HG02884 (cell line): ENCODE data around the gene SUCO.
A peak's percentile ranks its signal among the peaks of the same experiment; 100 is the strongest.

Source experiments
- ATAC-seq: cut with Tn5 transposase; IDR thresholded peaks from one replicate; pipeline ENCODE4 v1.9.1; 2021; ENCODE audit warnings: mild to moderate bottlenecking, moderate library complexity; ENCODE audit not compliant: unreplicated experiment

The SUCO gene

GRCh38 chr1:172514108-172514507, 18.8 kb upstream of the SUCO start:
- ATAC-seq = no peak

DNA sequence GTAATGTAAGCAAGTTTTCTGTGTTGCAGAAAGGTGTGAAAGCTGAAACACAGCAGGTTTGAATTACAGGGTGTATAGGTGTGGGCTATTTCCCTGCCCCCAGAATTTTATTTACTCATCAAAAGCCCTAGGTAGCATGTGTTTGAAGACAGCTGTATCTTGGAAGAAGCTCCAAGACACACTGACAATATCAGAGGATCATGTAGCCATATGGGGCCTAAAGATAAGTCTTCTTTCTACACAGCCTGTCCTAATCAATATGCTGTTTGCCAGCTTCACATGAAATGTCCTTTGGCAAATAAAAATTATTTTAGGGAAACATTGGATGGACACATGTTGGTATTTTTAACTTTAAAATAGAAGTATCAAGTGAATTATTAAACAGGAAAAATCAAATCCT, 17.5 kb upstream of the SUCO start:
- ATAC-seq = no peak

DNA sequence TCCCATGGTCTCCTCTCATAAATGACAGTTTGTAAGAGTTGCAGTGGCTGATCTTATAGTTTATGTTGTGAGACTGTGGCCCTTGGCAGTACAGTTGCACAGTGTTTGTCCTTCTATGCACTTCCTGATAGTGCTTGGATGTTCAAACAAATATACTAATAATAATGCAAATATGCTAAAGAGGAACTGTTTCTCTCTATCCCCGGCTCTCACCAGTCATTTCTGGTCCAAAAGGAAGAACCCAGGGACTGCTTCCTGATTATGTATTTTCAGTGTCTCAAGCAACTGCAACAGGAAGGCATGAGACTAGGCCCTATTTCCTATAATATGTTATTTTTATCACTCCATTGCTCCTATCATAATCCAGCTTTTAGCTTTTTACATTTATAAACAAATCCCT, 17.0 kb upstream of the SUCO start:
- ATAC-seq = no peak

- no peak for ATAC-seq
These were observed 15.9 kb upstream of the SUCO start for GRCh38 chr1:172517081-172517480.

DNA sequence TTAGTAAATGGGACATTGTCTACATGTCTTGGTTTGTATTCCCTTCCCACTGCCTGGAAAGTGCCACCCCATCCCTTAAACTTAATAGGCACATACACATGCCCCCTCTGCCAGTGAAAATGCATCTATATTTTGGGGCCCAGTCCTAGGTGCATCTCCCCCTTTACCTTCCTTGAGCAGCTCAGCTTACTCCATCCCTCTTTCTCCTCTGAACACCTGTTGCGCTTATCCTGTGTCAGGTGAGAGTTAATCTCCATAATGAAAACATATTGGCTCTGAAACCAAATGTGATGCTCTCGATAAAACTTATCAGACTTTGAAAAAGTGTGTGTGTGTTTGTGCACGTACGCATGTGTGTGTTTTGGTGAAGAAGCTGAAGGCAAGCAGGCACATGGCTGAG, 15.4 kb upstream of the SUCO start:
- no peak for ATAC-seq

- no peak for ATAC-seq
These were observed 3.6 kb upstream of the SUCO start for GRCh38 chr1:172529304-172529703.

- no peak for ATAC-seq
These were observed 3.0 kb upstream of the SUCO start for GRCh38 chr1:172530000-172530399.

- no peak for ATAC-seq
These were observed 1.4 kb upstream of the SUCO start for GRCh38 chr1:172531412-172532182.

DNA sequence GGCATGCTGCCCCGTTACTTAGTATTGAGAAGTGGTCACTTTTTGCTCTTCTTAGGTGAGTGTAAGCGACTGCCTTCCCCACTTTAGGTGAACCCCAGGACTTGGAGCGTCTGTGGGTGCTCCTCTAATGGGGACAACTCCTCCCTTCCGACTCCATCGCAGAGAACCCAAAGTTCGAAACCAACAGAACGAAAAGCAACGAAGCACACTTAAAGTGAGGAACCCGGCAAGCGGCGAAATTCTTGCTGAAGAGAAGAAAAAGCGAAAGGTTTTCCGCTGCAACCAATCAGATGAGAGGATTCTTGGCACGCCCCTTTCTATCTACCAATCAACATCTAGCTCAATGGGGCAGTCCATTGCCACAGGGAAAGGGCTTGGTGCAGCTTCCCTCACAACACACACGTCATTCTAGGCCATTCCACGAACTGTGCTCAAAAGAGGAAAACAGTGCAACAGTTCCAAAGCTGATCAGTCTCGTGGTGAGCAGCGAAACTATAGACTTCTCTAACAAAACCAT, 709 bp upstream of the SUCO start:
- ATAC-seq = peak; percentile 65

DNA sequence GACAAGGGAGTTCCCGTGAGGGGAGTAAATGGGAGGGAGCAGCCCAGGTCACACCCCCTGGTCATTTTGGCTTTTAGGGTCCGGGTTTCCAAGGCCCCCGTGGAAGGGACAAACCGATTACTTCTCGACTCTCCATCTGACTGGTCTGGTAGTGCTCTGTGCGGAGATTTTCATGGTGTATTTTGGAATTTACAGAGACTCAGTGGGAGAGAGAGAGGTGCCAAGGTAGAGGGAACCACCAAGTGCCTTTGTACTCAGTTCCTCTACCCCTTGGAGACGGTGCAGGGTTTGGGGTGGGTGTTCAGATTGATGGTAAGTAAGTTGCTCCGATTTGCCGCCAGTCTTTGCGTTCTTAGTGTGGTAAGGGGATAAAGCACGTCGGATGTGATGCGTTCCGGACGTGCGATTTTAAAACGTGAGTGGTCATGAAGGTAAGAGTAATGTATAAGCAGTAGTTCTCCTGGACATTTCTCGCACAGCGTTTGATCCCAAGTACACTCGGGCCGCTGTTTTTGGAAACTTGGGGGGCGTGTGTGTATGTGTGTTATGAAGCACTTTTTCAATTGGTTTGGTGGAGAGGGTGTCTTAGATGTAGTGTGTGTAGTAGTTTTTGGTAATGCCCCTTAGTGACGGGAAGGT, 682 bp downstream of the SUCO start:
- ATAC-seq = peak; percentile 21

- no peak for ATAC-seq
These were observed 3.3 kb downstream of the SUCO start for GRCh38 chr1:172536256-172536655.

DNA sequence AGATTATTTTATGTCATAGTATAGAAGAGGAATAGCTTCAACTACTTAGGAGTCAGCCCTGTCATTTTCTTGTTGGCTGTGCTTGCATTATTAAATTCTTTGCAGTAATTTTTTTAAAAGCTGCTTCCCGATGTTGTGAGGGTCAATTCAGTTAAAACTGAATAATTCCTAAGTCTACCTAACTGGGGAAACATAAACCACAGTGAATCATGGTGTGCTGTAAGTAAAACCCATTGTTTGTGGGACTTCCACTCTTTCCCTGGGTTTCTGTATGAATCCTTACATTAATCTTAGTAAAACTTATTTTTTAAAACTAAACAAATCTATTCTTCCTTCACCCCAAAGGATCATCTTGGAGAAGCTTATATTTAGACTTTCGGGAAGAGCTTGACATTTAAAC, 4.4 kb downstream of the SUCO start:
- no peak for ATAC-seq

GRCh38 chr1:172537827-172538391, 5.0 kb downstream of the SUCO start:
- ATAC-seq = no peak

DNA sequence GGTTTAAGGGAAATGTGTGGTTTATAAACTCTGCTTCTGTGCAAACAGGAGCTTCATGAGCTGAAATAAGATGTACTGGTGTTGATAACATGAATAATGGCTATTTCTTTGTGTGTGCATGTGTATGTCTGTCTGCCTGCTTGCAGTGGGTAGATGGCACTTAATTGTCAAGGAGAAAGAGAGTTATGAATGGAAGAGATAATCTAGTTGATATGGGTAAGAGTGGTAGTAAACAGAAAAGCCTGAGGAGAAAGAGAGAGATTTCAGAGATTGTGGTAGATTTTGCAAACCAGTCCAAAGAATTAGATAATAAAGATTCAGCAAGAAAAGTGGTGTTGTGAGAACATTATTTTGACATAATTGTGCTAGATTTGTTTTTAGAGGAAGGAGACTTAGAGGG, 7.7 kb downstream of the SUCO start:
- no peak for ATAC-seq

- no peak for ATAC-seq
These were observed 11.6 kb downstream of the SUCO start for GRCh38 chr1:172544481-172545104.

DNA sequence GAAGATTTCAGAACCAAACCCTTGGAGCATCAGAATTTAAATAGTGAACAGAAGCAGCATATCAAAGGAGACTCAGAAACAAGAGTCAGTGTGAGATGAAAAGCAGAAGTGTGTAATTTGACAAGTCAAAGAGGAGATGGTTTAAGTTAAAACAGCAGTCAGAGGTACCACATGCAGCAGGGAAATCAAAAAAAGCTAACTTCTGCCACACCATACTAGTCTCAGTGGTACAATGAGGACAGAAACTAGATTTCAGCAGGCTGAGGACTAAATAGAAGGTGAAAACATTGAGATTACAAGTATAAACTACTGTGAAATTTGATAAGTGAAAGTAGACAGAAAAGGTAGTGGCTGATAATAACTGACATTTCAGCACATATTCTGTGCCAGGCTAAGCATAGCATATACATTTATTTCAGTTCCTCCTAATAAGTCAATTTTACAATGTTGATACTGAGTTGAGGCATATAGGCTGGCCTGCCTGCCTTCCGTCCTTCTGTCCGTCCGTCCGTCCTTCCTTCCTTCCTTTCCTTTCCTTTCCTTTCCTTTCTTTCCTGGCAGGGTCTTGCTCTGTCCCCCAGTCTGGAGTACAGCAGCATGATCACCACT, 12.6 kb downstream of the SUCO start:
- peak; percentile 79 for ATAC-seq

- ATAC-seq = no peak
These were observed 14.1 kb downstream of the SUCO start for GRCh38 chr1:172547071-172547470.

GRCh38 chr1:172549621-172550280, 16.8 kb downstream of the SUCO start:
- no peak for ATAC-seq

- no peak for ATAC-seq
These were observed 18.3 kb downstream of the SUCO start for GRCh38 chr1:172551279-172551678.

- no peak for ATAC-seq
These were observed 22.0 kb downstream of the SUCO start for GRCh38 chr1:172554915-172555314.

DNA sequence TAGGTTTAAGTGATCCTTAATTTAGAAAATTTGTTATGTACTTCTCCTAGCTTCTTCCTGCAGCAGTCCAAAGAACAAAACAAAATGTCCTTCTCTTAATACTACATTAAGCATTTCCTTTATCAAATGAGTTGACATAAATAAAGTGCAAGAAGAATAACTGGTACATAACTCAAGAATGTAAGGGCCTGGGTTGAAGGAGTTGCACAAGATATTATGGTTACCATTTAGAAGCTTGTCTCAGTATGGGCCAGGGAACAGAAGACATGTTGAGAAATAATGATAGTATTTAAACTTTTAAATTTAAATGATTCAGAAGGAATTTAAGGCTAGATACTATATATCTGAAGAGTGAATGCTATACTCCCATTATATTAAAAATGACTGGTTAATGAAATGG, 23.5 kb downstream of the SUCO start:
- ATAC-seq = no peak
